GM18867 (cell line): ENCODE measurements around the gene NAV1.
"Not testable (repeated sequence)": the region's sequence is repeated elsewhere in the genome, so short reads cannot be mapped to it uniquely, and the experiment has no call there.

Experiments
- ATAC-seq: cut with Tn5 transposase; IDR thresholded peaks from one replicate; pipeline ENCODE4 v1.9.1; 2021; ENCODE audit warnings: mild to moderate bottlenecking, moderate library complexity; ENCODE audit not compliant: unreplicated experiment

The NAV1 gene

DNA sequence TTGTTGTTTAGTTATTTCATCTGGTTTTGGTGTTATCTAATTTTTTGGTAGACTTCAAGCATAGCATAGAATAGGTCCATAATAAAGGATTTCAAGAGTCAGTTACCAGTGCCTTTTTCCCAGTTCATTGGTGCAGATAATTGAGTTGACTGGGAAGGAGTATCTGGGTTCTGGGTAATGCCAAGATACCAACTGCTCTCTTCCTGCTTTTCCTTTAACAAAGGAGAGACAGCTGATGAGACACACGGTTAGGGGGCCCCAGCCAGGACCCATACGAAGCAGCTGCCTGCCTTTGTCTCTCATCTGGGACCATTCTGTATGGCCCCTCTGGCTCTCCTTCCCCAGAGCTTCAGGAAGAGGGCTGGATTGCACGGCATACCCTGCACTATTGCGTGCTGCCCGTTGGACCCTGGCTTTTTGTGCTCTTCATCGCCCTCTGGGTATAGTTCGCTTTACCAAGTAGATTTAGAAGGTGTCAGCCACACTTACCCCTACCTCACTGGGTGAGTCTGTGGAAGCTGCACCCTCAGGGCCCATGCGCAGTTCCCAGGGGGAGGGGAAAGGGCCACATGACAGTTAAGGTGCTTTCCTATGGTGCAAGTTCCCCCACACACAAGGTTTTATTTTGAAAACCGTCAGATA, 7.0 kb downstream of the NAV1 start:
- ATAC-seq, result no peak

DNA sequence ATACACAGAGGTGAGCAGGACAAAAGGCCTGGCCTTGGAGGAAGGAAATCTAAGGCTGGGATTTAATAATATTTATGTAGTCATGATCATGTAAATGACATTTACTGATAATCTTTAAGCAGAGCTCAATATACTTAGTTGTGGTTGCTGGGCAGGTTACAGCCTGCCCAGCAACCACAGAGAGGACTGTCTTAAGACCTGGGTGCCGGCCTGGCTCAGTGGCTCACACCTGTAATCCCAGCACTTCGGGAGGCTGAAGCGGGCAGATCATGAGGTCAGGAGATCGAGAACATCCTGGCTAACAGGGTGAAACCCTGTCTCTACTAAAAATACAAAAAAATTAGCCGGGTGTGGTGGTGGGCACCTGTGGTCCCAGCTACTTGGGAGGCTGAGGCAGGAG, 10.6 kb downstream of the NAV1 start:
- ATAC-seq, result not testable (repeated sequence)

DNA sequence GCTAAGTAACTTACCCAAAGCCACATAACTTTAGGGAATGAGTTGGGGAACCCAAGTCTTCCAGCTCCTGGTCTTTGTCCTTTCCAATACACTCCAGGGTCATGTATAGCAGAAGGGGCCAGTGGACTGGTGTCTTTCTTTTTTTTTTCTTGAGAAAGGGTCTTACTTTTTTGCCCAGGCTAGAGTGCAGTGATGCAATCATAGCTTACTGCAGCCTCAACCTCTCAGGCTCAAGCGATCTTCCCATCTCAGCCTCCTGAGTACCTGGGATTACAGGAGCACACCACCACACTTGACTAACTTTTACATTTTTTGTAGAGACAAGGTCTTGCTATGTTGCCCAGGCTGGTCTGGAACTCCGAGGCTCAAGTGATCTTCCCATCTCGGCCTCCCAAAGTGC, 12.2 kb downstream of the NAV1 start:
- no peak for ATAC-seq

DNA sequence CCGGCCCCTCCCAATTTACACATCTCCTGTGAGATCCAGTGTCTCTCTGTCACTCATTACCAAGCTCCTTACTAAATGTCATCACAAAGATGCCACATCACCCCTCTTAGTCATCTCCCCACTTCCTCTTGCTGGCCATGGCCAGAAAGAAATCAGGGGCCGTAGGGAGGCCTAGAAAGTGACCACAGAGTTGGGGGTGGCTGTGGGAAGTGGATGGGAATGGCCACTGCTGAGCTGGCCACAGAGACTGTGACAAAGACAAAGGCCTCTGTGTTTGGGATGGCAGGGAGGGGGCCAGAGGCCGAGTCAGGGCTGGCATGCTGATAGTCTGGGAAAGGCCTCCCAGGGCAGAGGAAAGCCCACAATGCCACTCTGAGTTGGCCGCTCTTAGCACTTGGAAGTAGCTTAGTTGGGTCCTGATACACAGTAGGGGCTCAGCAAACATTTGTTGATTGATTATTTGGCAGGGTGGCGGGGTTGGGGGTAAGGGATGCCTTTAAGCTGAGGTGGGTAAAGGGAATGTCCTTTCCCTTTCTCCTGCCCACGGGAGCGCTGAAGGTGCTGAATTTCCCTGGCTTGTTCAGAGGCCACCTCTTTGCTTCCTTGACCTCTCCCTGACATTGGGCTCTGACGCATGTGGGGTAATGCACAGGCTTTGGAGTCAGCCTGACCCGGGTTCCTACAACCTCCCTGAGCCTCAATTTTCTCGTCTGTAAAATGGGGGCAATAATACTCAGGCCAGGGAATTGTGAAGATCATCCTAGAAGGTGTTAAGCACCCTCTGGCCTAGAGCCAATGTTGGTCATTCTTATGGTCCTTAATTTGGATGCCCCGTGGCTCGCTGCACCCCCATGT, 13.2 kb downstream of the NAV1 start:
- no peak for ATAC-seq

DNA sequence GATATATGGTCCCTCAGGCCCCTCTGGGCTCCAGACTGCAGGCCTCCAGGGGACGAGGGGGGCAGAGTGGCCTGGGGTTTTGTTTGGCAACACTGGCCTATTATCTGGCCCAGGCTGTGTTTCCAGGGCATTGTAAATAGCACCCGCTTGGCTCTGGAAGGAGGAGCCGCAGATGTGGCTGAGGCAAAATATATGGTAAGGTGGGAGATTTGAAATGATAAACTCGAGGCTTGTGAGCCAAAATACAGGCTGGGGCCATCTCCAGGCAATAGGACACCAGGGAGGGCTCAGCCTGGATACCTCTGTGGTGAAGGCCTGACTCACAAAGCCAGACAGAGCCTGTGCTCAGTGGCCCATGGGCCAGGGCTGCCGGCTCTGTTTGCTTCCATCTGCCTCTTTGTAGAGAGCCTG, 14.0 kb downstream of the NAV1 start:
- no peak for ATAC-seq

DNA sequence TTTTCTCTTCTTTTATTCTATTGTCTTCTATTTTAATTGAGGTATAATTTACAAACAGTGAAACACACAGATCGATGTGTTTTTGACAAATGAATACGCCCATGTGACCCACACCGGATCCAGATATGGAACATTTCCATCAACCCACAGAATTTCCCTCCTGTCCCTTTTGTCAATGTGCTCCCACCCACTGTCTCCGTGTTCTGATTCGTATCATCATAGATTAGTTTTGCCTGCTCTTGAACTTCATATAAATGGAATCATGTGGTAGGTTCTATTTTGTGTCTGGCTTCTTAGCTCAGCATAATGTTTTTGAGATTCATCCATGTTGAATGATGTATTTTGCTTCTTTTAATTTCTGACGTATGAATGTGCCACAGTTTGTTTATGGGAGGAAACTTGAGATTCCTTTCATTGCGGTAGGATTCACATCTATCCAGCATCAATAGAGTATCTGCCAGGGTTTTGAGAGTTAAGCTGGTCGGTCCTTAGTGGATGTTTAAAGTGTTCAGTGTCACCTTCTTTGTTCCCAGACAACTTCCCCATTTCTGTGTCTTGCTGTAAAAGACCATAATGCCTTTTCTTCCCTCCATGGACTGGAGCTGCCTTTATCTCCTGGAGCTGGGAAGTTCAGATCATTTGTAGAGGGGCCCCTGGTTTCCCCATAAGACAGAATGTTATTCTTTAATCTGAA, 14.7 kb downstream of the NAV1 start:
- ATAC-seq, result no peak

DNA sequence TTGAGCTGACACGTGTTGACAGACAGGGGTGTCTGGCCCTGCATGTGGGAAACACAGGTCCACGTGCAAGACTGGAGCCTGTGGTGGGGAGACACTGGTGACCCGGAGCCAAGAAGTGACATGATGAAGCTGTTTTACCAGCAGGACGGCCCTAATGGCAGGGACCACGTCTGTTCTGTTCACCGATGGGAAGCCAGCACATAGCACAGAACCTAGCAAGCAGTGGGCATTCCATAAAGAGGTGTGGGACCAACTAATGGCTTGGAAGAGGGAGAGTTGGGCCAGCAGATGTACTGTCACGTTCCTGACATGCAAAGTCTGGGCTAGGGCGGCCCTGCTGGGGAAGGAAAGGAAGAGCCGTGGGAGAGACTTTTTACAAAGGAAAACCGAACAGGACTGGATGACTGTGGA, 15.3 kb downstream of the NAV1 start:
- ATAC-seq, result no peak

DNA sequence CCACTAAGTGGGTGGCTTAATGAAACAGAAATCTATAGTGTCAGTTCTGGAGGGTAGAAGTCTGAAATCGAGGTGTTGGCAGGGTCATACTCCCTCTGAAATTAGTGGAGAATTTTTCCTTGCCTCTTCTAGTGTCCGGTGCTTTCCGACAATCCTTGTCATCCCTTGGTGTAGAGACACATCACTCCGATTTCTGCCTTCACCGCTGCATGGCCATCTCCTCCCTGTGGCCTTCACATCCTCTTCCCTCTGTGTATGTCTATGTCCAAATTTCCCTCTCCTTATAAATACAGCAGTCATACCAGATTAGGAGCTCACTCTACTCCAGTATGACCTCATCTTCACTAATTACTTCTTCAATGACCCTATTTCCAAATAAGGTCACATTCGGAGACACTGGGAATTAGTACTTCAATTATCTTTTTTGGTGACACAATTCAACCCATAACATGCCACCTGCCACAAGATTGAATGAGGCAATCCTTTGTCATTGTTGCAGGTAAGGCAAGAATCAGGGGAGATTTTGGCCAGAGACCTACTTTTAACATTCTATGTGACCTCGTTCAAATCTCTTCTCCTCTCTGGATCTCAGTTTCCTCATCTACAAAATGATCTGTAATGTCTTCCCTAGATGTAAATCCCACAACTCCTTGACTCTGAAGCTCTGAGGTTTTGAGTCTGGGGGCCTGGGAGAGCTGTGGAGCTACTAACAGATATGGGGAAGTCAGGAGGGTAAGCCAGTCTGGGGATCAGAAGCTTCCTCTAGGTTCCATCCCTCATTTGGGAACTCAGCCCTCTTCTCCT, 16.1 kb downstream of the NAV1 start:
- ATAC-seq, result no peak

DNA sequence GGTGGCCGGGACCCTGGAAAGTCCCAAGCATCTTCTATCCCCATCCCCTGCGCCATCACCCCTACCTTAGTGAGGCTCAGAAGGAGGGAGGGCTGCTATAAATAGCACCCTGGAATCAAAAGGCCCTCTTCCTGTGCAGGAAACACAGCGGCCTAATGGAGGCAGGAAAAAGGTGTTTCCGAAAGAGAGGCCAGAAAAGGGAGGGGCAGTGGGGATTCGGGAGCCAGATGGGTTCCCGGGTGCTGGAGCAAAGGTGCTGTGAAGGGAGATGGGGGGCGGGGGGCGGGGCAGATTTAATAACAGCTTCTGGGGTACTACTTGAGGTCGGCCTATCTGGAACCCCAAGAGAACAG, 16.6 kb downstream of the NAV1 start:
- ATAC-seq, result no peak

DNA sequence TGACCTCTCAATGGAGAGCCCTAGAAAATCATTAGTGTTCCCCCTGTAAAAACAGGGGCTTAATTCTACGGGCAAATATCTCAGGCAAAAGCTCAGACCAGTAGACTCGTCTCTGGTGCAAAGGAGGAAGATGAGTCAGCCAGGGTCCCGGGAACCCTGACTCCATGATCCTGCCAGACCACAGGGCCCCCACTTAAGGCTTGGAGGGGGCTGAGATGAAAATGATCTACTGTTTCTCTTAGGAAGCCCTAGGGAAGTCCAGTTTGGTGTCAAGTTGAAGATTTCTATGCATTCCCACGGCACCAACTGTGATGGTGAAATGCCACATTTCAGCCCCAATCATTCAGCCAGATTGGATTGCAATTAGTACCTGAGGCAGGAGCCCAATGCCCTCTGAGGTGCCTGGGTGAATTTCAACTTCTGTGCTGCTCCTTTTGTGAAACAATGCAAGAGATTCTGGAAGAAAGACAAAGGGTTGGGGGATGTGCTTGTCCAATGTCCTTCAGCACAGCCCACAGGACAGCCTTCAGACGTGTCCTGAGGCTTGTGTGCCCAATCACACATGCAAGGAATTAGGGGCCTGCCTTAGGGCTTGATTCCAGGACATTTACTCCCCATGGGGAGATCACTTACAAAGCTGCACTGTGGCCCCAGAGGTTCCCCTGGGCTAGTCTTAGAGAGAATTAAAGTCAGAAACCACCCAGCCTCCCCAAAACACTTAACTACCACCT, 18.1 kb downstream of the NAV1 start:
- no peak for ATAC-seq

DNA sequence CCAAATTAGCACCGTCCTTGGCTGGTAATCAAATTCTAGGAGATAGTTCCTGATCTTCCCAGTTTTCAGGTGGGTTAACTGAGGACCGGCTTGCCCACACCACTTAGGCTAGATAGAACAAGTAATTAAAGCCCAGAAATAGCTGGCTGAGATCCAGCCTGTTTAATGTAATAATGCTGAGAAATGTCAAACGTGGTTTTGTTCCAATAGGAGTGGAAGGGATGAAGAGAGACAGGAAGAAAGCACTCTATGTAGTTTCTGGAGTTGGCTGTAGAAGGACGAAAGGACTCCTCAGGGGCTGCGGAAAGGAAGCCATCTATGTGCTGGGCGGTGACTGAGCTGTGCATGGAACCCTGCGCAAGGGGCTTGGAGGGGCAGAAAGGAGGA, 18.6 kb downstream of the NAV1 start:
- no peak for ATAC-seq

DNA sequence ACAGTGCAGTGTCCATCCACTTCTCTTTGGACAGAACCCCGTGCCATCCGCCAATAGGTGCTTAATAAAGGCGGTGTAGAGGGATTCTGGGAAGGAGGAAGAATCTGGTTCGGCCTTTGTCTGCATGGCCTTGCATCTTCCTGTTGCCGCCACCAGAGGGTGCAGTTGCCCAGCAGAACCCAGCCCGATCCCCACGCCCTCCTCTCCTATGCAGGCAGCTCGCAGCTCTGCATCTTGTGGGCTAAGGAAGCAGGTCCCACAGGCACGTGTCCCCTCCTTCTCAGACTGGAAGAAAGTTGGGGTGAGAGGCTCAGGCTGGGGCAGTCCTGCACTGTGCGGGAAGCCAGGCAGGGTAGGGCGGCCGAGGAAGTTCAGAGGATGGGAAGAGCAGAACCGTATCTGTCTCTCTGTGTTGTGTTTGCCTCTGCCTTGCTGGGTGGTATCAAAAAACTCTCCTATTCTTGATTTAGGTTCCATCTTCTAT, 20.8 kb downstream of the NAV1 start:
- peak; percentile 83 for ATAC-seq

DNA sequence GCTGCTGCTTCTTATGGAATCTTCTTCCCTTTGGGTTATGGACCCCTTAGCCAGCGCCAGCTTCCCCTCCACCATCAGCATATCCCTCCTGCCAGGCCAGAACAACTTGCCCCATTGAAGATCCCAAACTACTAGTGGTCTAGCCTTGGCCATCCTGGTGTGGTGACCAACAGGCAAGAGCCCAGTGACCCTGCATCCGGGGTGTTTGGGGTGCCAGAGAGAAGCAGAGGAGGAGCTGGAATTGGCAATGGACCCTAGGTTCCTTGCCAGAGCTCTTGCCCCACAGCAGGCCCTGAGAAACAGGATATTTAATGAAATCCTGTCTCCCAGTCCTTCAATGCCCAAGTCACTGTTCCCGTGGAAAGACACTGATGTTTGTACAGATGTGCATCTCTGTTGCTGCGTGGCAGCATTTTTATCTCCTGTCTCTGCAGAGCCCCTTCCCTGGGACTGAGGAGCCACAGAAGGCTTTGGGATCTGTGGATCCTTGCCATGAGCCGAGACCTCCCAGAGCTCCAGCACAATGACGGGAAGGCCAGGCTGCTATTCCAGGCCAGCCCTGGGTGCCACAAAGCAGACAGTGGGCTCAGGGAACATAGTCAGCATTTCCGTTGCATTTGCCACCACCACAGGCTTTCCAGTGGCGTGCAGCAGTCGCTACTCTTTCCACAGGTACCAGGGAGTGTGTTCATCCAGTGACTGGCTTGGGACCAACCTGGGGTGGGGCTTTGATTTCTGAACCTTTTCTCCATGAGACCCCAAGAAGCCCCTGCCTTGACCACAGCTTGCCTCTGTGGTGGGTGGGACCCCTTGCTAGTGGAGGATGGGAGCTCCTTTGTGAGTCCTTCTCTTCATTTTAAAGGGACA, 21.6 kb downstream of the NAV1 start:
- no peak for ATAC-seq

DNA sequence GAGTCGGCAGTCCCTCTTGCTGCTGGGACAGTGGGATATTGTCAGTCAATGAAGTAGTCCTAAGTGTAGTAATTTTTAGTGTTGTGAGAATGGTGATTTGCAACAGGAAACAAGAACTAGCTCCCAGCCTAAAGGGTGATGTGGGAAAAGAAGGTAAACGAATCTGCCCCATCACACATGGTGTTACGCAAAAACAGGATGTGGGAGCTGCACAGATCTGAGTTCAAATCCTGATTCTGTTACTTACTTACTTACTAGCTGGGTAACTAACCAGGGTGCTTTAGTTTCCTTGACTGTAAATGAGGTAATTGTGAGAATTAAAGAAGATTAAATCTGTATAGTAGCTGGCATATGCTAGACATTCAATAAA, 22.3 kb downstream of the NAV1 start:
- no peak for ATAC-seq

DNA sequence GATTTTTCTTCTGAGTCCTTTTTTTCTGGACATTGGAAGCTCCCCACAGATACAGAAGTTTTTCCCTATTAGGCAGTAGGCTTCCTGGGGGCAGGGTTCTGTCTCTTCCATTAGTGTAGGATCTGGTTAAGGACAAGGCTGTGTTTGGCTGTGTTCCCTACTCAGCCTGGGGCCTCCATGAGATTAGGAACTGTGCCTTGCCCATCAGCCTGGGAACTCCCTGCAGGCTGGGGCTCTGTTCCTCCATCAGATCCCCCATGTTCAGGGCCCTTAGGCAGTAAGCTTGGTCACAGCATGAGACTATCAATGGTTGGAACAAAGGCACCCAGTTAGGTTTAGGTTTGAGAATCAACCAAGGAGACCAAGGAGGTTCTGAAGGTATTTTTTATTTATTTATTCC, 22.7 kb downstream of the NAV1 start:
- no peak for ATAC-seq

DNA sequence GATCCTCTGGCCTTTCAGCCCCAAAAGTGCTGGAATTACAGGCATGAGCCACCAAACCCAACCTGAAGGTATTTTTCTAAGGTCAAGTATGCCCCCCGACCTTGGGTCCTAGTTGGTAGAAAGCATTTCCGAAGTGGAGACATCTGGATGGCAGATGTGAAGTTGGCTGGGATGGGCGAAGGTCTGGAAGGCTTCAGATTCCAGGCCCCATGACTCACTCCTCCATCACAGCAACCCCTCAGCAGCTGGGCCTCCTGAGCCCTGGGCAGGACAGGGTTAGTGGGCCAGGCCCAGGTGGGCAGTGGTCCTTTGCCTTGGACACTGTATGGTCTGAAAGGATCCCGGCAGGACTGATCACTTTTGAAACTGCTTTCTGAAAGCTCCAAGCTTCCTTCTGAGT, 23.3 kb downstream of the NAV1 start:
- no peak for ATAC-seq

DNA sequence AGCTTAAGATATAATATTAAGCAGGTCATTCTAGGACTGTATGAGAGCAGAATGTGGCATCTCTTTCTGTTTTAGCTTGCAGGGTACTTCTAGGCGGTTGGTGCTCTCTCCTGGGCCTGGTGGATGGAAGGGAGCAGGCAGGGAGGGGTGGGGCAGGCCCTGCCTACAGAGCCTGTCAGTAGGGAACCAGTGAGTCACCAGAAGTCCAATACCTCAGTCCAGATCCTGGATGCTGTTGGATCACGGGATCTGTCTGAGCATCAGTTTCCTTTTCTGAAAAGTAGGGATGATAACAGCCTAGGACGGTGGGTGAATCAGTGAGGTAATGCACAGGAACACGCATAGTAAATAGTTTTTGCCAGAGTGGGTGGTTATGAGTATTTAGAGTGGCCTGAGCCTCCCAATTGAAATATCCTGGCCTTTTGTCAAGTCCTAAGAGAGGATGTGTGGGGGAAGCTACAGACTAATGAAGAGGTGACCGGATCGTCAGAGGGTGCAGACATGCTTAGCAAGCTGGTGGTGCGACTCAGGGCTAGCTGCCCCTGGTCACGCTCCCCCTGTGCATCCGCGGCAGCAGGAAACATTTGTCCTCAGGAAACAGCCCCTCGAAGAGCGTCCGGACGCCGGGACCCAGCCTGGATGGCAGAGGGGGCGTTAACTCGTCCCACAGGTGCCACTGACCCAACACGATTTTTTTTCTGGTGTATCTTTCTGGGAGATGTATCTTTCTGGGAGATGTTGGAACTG, 23.9 kb downstream of the NAV1 start:
- no peak for ATAC-seq

DNA sequence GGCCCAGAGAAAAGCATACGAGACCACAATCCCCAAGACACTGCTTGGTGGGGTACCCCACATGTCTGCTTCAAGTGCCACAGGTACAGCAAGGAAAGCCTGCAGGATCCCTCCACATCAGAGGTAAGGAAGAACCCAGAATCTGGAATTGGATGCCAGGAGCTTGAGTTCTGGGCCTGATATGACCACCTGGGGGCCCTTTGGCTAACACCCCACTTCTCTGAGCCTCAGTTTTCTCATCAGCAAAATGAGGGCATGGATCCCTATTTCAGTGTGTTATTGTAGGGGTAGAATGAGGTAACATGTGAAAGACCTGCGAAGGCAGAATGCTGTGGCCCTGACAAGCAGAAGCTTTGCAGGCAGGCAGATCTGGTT, 24.5 kb downstream of the NAV1 start:
- no peak for ATAC-seq

DNA sequence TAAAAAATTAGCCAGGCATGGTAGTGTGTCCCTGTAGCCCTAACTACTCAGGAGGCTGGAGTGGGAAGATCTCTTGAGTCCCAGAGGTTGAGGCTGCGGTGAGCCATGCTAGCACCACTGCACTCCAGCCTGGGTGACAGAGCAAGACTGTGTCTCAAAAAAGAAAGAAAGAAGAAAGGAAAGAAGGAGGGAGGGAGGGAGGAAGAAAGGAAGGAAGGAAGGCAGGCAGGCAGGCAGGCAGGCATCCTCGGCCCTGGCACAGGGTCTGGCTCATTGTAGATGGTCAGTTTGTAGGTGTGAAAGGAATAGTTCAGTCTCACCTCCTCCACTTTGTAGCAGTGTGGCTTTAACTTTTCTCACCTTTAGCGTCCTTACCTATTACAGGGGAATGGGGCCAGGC, 25.0 kb downstream of the NAV1 start:
- ATAC-seq, result no peak
